A549 (cell line): Measurements from ENCODE around the gene COX7A2. TPM values are rescaled to one million over a fixed set of nuclear protein-coding genes. Genes with fewer than 3 reads are reported as not detected.

ENCODE experiments used
- ATAC-seq, 2 experiments: fragments of 200-7000 bp in 1 of 2; fragments of >200 bp in 1 of 2; cut with Nextera tagmentation in 1 of 2; cut with Tn5 transposase in 1 of 2; 3 replicates each; pipeline versions ENCODE4 v1.8.0 to v1.9.1; 2018 to 2020; ENCODE audit warnings: mild to moderate bottlenecking in 1 of 2, moderate library complexity in 1 of 2
- CTCF ChIA-PET: fragments of 300-600 bp; sonication (Branson Sonifier 250); formaldehyde crosslinking; extraction: SDS; loops from one replicate; lab custom pipeline; 2021; ENCODE audit warnings: antibody characterized with exemption, inconsistent platforms; lab: Yijun Ruan, JAX
- POLR2A ChIA-PET: fragments of 350-600 bp; formaldehyde crosslinking; extraction: SDS; loops from one replicate; lab custom pipeline; 2021; ENCODE audit warnings: antibody characterized with exemption, inconsistent platforms; lab: Yijun Ruan, JAX
- DNase-seq, 2 experiments: peaks; one replicate each; pipeline versions ENCODE4 v3.0.0 to v3.0.0-alpha.2; 2011 to 2016; ENCODE audit warnings: low read depth in 1 of 2, low spot score in 1 of 2
- FAIRE-seq: peaks from 2 replicates; lab custom pipeline; 2011; peaks lifted over from hg19 to GRCh38; lab: Jason Lieb, UNC
- H3K27ac ChIP-seq, 2 experiments: fragments of >200 bp; sonication (Bioruptor Twin); formaldehyde crosslinking; 3 replicates each; pipeline ENCODE4 v1.5.1; 2016 to 2017
- H3K4me1 ChIP-seq: fragments of >200 bp; sonication (Bioruptor Twin); formaldehyde crosslinking; 3 replicates; pipeline ENCODE4 v1.6.1; 2016
- H3K4me2 ChIP-seq: fragments of >200 bp; sonication (Bioruptor Twin); formaldehyde crosslinking; 3 replicates; pipeline ENCODE4 v1.6.1; 2016
- H3K4me3 ChIP-seq: fragments of >200 bp; sonication (Bioruptor Twin); formaldehyde crosslinking; 3 replicates; pipeline ENCODE4 v1.5.1; 2016
- H3K9me3 ChIP-seq: fragments of >200 bp; sonication (Bioruptor Twin); formaldehyde crosslinking; 3 replicates; pipeline ENCODE4 v1.6.1; 2016
- CBX8 ChIP-seq: fragments of 200-600 bp; sonication (generic); IDR thresholded peaks from 2 replicates; pipeline ENCODE4 v1.6.1; 2016
- CHD4 ChIP-seq: fragments of 200-600 bp; sonication (generic); IDR thresholded peaks from 2 replicates; pipeline ENCODE4 v1.6.1; 2016; ENCODE audit warnings: antibody characterized with exemption, mild to moderate bottlenecking, borderline replicate concordance
- EHF ChIP-seq: fragments of 250-450 bp; sonication (Bioruptor Pico); IDR thresholded peaks from 2 replicates; pipeline ENCODE4 v1.5.0; 2020; ENCODE audit warnings: mild to moderate bottlenecking
- EP300 ChIP-seq, 2 experiments: fragments of >200 bp; sonication (Bioruptor Twin); formaldehyde crosslinking; IDR thresholded peaks; 2 replicates in 1 of 2; 3 replicates in 1 of 2; pipeline ENCODE4 v1.6.1; 2016 to 2017
- GATA3 ChIP-seq: IDR thresholded peaks from 2 replicates; pipeline ENCODE4 v1.6.1; 2012; ENCODE audit warnings: borderline replicate concordance
- HOXB13 ChIP-seq: fragments of 250-450 bp; sonication (Bioruptor Pico); IDR thresholded peaks from 2 replicates; pipeline ENCODE4 v1.5.0; 2020; ENCODE audit warnings: low read depth, mild to moderate bottlenecking, moderate library complexity
- MAFK ChIP-seq: fragments of 450-650 bp; IDR thresholded peaks from 2 replicates; pipeline ENCODE4 v1.6.1; 2014; ENCODE audit not compliant: partially characterized antibody
- MYC ChIP-seq: IDR thresholded peaks from 2 replicates; pipeline ENCODE4 v1.6.1; 2012; ENCODE audit warnings: mild to moderate bottlenecking, inconsistent platforms, low read length, improper control_type of control experiment, borderline replicate concordance
- NR3C1 ChIP-seq: fragments of >200 bp; sonication (Bioruptor Twin); formaldehyde crosslinking; IDR thresholded peaks from 3 replicates; pipeline ENCODE4 v1.6.1; 2017
- PHF8 ChIP-seq: fragments of 200-600 bp; sonication (generic); IDR thresholded peaks from 2 replicates; pipeline ENCODE4 v1.6.1; 2016; ENCODE audit warnings: low read depth, mild to moderate bottlenecking, antibody characterized with exemption, moderate library complexity, borderline replicate concordance
- POLR2AphosphoS2 ChIP-seq: conservative IDR thresholded peaks from 2 replicates; pipeline ENCODE4 v1.6.1; 2012; ENCODE audit warnings: low read length, improper control_type of control experiment, inconsistent platforms
- RAD21 ChIP-seq, 2 experiments: fragments of >200 bp in 1 of 2; sonication (Bioruptor Twin) in 1 of 2; formaldehyde crosslinking in 1 of 2; IDR thresholded peaks in 1 of 2; conservative IDR thresholded peaks in 1 of 2; 2 replicates in 1 of 2; 3 replicates in 1 of 2; pipeline ENCODE4 v1.6.1; 2012 to 2018; ENCODE audit warnings: inconsistent platforms in 1 of 2
- TP53 ChIP-seq: fragments of 250-450 bp; sonication (Bioruptor Pico); IDR thresholded peaks from 2 replicates; pipeline ENCODE4 v1.5.0; 2021; ENCODE audit warnings: mild to moderate bottlenecking, moderate library complexity
- ZFP36 ChIP-seq: fragments of 450-650 bp; IDR thresholded peaks from 2 replicates; pipeline ENCODE4 v1.6.1; 2014; ENCODE audit warnings: borderline replicate concordance; ENCODE audit not compliant: partially characterized antibody
- ZNF302 ChIP-seq: fragments of 250-450 bp; sonication (Bioruptor Pico); IDR thresholded peaks from 2 replicates; pipeline ENCODE4 v1.9.0; 2021; ENCODE audit warnings: inconsistent platforms, mild to moderate bottlenecking, moderate library complexity
- WGBS: methylation state at CpG from one replicate; pipeline ENCODE4 v1.1.6; 2017; ENCODE audit errors: missing lambda C conversion rate; 5-methylcytosine and 5-hydroxymethylcytosine counted together
- polyA plus RNA-seq, 4 experiments: library from polyadenylated mRNA; depleted of rRNA in 3 of 4; stranded (reverse); fragments of >200 nt; fragmentation: RNase III in 1 of 4; extraction: RNeasy Plus Mini Kit Qiagen cat#74134 plus additional on column Dnase treatment in 1 of 4; gene quantifications; 2 replicates in 3 of 4; 3 replicates in 1 of 4; pipeline ENCODE4 v1.2.3, GENCODE V29; 2011 to 2017
- TF ChIP-seq, protein P1 (sequence below): IDR thresholded peaks from 2 replicates; pipeline ENCODE4 v1.6.1; 2012; ENCODE audit warnings: low read depth, borderline replicate concordance
- TF ChIP-seq, protein P2 (sequence below): fragments of 150-350 bp; IDR thresholded peaks from 2 replicates; pipeline ENCODE4 v1.6.1; 2014; ENCODE audit warnings: low read depth, mild to moderate bottlenecking, low read length
- TF ChIP-seq, protein P3 (sequence below): fragments of >200 bp; sonication (Bioruptor Twin); formaldehyde crosslinking; IDR thresholded peaks from 3 replicates; pipeline ENCODE4 v1.5.1; 2016
- TF ChIP-seq, protein P4 (sequence below): IDR thresholded peaks from 2 replicates; pipeline ENCODE4 v1.6.1; 2012
- TF ChIP-seq, protein P5 (sequence below): fragments of 250-450 bp; sonication (Bioruptor Pico); IDR thresholded peaks from 2 replicates; pipeline ENCODE4 v1.5.0; 2021; ENCODE audit warnings: mild to moderate bottlenecking, moderate library complexity, borderline replicate concordance
- TF ChIP-seq, protein P6 (sequence below): fragments of 450-650 bp; IDR thresholded peaks from 2 replicates; pipeline ENCODE4 v1.6.1; 2014; ENCODE audit warnings: antibody characterized with exemption
- TF ChIP-seq, protein P7 (sequence below): IDR thresholded peaks from 2 replicates; pipeline ENCODE4 v1.6.1; 2012

COX7A2 gene
- polyA plus RNA-seq, 2 of the 4 experiments (the other 2 are of a cell fraction) = 271 to 464 TPM

DNA sequence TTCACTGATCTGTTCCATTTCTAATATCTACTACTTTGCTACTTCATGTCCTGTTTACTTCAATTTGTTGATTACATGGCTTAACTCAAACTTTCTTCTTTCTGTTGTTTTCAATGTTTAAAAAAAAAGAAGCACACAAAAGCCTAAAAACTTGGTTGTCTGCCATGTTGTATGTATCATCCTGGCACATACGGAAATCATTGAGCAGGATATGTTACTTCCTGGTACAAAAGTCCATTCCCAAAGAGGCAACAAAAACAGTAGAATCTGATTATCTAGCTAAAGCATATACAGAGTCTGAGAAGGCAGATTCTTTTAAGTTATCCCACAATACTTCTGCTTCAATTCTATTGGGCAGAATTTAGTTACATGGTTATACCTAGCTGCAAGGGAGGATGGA, 23.2 kb downstream of the COX7A2 start:
- TF ChIP-seq EHF (CRISPR knock-in tag) = no peak
- TF ChIP-seq HOXB13 (CRISPR knock-in tag) = no peak
- TF ChIP-seq, protein P1, sequence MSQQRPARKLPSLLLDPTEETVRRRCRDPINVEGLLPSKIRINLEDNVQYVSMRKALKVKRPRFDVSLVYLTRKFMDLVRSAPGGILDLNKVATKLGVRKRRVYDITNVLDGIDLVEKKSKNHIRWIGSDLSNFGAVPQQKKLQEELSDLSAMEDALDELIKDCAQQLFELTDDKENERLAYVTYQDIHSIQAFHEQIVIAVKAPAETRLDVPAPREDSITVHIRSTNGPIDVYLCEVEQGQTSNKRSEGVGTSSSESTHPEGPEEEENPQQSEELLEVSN = no peak
- H3K9me3 ChIP-seq = no peaks in the 10 kb centered on the region
- POLR2A ChIA-PET = no interaction called here
- no peak overlapping the region for H3K27ac ChIP-seq
- DNase-seq (no peak), ATAC-seq (no peak), FAIRE-seq (no peak)
- 0 out of 3 replicates have a peak, but pooled peaks cover 3% of the 10 kb centered on the region for H3K4me1 ChIP-seq
- 53% methylated on average over 1 of the region's 1 CpG for WGBS
- CTCF ChIA-PET = interaction anchor here (1.1 to 5.5 kb wide), 3 partner anchors 11 to 15 kb away, joined by 4 to 58 read pairs (median 4); partner anchors contain the start of gene COL12A1
- no peak overlapping the region for H3K4me3 ChIP-seq
- H3K4me2 ChIP-seq = no peak overlapping the region

DNA sequence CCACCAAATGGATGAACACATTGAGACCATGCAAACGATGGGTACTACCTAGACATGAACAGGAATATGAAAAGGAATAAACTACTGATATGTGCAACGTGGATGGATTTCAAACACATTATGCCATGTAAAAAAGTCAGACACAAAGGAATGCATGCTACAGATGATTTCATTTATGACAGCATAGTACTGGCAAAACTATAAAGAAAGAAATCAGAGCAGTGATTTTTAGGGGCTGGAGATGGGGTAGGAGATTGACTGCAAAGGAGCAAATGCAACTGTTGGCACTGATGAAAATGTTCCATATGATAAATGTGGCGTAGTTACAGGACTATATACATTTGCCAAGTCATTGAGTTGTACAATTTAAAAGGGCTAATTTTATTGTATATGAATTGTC, 24.3 kb downstream of the COX7A2 start:
- no peak for ATAC-seq
- H3K4me2 ChIP-seq = no peak overlapping the region
- CTCF ChIA-PET = interaction anchor here (0.6 to 5.5 kb wide), 4 partner anchors 10 to 1264 kb away, joined by 3 to 58 read pairs (median 4); no protein-coding TSS in a partner anchor
- FAIRE-seq = no peak
- whole genome bisulfite sequencing = 62% methylated on average over 3 of the region's 3 CpGs
- no peak for DNase-seq
- POLR2A ChIA-PET = no interaction called here
- 0 out of 3 replicates have a peak, but pooled peaks cover 3% of the 10 kb centered on the region for H3K4me1 ChIP-seq
- no peak overlapping the region for H3K27ac ChIP-seq
- no peaks in the 10 kb centered on the region for H3K9me3 ChIP-seq
- H3K4me3 ChIP-seq = no peak overlapping the region
- no peak for TF ChIP-seq ZNF302 (CRISPR knock-in tag)
- no peak for TF ChIP-seq GATA3
- no peak for TF ChIP-seq PHF8
- TF ChIP-seq, protein P1 = no peak
- TF ChIP-seq, protein P2, sequence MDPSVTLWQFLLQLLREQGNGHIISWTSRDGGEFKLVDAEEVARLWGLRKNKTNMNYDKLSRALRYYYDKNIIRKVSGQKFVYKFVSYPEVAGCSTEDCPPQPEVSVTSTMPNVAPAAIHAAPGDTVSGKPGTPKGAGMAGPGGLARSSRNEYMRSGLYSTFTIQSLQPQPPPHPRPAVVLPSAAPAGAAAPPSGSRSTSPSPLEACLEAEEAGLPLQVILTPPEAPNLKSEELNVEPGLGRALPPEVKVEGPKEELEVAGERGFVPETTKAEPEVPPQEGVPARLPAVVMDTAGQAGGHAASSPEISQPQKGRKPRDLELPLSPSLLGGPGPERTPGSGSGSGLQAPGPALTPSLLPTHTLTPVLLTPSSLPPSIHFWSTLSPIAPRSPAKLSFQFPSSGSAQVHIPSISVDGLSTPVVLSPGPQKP = no peak
- TF ChIP-seq EP300 (IDR thresholded peaks at IDR 0.05) = no peak
- no peak for TF ChIP-seq POLR2AphosphoS2
- TF ChIP-seq, protein P3, sequence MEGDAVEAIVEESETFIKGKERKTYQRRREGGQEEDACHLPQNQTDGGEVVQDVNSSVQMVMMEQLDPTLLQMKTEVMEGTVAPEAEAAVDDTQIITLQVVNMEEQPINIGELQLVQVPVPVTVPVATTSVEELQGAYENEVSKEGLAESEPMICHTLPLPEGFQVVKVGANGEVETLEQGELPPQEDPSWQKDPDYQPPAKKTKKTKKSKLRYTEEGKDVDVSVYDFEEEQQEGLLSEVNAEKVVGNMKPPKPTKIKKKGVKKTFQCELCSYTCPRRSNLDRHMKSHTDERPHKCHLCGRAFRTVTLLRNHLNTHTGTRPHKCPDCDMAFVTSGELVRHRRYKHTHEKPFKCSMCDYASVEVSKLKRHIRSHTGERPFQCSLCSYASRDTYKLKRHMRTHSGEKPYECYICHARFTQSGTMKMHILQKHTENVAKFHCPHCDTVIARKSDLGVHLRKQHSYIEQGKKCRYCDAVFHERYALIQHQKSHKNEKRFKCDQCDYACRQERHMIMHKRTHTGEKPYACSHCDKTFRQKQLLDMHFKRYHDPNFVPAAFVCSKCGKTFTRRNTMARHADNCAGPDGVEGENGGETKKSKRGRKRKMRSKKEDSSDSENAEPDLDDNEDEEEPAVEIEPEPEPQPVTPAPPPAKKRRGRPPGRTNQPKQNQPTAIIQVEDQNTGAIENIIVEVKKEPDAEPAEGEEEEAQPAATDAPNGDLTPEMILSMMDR = no peak
- TF ChIP-seq ZFP36 = no peak
- no peak for TF ChIP-seq NR3C1
- TF ChIP-seq TP53 (CRISPR knock-in tag) = no peak
- TF ChIP-seq MYC = no peak
- TF ChIP-seq CHD4 = no peak
- no peak for TF ChIP-seq MAFK
- TF ChIP-seq, protein P4, sequence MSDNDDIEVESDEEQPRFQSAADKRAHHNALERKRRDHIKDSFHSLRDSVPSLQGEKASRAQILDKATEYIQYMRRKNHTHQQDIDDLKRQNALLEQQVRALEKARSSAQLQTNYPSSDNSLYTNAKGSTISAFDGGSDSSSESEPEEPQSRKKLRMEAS = no peak
- TF ChIP-seq, protein P5, sequence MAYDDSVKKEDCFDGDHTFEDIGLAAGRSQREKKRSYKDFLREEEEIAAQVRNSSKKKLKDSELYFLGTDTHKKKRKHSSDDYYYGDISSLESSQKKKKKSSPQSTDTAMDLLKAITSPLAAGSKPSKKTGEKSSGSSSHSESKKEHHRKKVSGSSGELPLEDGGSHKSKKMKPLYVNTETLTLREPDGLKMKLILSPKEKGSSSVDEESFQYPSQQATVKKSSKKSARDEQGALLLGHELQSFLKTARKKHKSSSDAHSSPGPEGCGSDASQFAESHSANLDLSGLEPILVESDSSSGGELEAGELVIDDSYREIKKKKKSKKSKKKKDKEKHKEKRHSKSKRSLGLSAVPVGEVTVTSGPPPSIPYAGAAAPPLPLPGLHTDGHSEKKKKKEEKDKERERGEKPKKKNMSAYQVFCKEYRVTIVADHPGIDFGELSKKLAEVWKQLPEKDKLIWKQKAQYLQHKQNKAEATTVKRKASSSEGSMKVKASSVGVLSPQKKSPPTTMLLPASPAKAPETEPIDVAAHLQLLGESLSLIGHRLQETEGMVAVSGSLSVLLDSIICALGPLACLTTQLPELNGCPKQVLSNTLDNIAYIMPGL (CRISPR knock-in tag) = no peak
- TF ChIP-seq RAD21 (conservative IDR thresholded peaks at IDR 0.05 in 1 of 2, IDR thresholded peaks at IDR 0.05 in 1 of 2) = no peak
- TF ChIP-seq, protein P6, sequence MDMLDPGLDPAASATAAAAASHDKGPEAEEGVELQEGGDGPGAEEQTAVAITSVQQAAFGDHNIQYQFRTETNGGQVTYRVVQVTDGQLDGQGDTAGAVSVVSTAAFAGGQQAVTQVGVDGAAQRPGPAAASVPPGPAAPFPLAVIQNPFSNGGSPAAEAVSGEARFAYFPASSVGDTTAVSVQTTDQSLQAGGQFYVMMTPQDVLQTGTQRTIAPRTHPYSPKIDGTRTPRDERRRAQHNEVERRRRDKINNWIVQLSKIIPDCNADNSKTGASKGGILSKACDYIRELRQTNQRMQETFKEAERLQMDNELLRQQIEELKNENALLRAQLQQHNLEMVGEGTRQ = no peak
- TF ChIP-seq CBX8 = no peak
- TF ChIP-seq, protein P7, sequence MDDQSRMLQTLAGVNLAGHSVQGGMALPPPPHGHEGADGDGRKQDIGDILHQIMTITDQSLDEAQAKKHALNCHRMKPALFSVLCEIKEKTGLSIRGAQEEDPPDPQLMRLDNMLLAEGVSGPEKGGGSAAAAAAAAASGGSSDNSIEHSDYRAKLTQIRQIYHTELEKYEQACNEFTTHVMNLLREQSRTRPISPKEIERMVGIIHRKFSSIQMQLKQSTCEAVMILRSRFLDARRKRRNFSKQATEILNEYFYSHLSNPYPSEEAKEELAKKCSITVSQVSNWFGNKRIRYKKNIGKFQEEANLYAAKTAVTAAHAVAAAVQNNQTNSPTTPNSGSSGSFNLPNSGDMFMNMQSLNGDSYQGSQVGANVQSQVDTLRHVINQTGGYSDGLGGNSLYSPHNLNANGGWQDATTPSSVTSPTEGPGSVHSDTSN = no peak
- TF ChIP-seq, all 56 proteins: peak for 0
